ENCODE results near the gene KRT71. TPM values are rescaled to one million over a fixed set of nuclear protein-coding genes. Genes with fewer than 3 reads are reported as not detected.

The KRT71 gene
- polyA plus RNA-seq, 3 donors: not detected

Other genes starting within 250 kb of the KRT71 start
- gene KRT83, start 231.7 kb downstream of the KRT71 start, polyA plus RNA-seq (ENCODE audit: insufficient read length in 3 of 3): not detected
- gene KRT85, start 185.7 kb downstream of the KRT71 start, polyA plus RNA-seq (ENCODE audit: insufficient read length in 3 of 3): not detected
- gene KRT84, start 167.5 kb downstream of the KRT71 start, polyA plus RNA-seq (ENCODE audit: insufficient read length in 3 of 3): not detected
- not detected for gene KRT82, start 146.8 kb downstream of the KRT71 start, polyA plus RNA-seq (ENCODE audit: insufficient read length in 3 of 3)
- not detected for gene KRT75, start 118.8 kb downstream of the KRT71 start, polyA plus RNA-seq (ENCODE audit: insufficient read length in 3 of 3)
- gene KRT6B, start 101.0 kb downstream of the KRT71 start, polyA plus RNA-seq (ENCODE audit: insufficient read length in 3 of 3): not detected
- gene KRT6C, start 79.3 kb downstream of the KRT71 start, polyA plus RNA-seq (ENCODE audit: insufficient read length in 3 of 3): not detected
- gene KRT6A, start 59.9 kb downstream of the KRT71 start, polyA plus RNA-seq (ENCODE audit: insufficient read length in 3 of 3): not detected
- under 1 TPM; 0.24 to 0.33 (median 0.27) TPM for gene KRT5, start 32.8 kb downstream of the KRT71 start, polyA plus RNA-seq (ENCODE audit: insufficient read length in 3 of 3)
- not detected for gene KRT74, start 20.7 kb upstream of the KRT71 start, polyA plus RNA-seq (ENCODE audit: insufficient read length in 3 of 3)
- gene KRT72, start 48.3 kb upstream of the KRT71 start, polyA plus RNA-seq (ENCODE audit: insufficient read length in 3 of 3): under 1 TPM in 1 of 3 donors, not detected in 2; 0.12 TPM
- gene KRT73, start 65.4 kb upstream of the KRT71 start, polyA plus RNA-seq (ENCODE audit: insufficient read length in 3 of 3): under 1 TPM in 1 of 3 donors, not detected in 2; 0.04 TPM
- not detected for gene KRT2, start 99.1 kb upstream of the KRT71 start, polyA plus RNA-seq (ENCODE audit: insufficient read length in 3 of 3)
- gene KRT1, start 127.3 kb upstream of the KRT71 start, polyA plus RNA-seq (ENCODE audit: insufficient read length in 3 of 3): under 1 TPM; 0.06 to 0.26 (median 0.11) TPM
- gene KRT77, start 150.4 kb upstream of the KRT71 start, polyA plus RNA-seq (ENCODE audit: insufficient read length in 3 of 3): not detected
- gene KRT76, start 224.2 kb upstream of the KRT71 start, polyA plus RNA-seq (ENCODE audit: insufficient read length in 3 of 3): not detected
- not detected for gene KRT3, start 243.0 kb upstream of the KRT71 start, polyA plus RNA-seq (ENCODE audit: insufficient read length in 3 of 3)

Measured in renal cortex interstitium (tissue), 3 donors.